Neural progenitor cell (in vitro differentiated cells): ENCODE measurements around the gene UTP3. TPM values are rescaled to one million over a fixed set of nuclear protein-coding genes. Genes with fewer than 3 reads are reported as not detected.
A peak's percentile ranks its signal among the peaks of the same experiment; 100 is the strongest.
"Not testable (repeated sequence)": the region's sequence is repeated elsewhere in the genome, so short reads cannot be mapped to it uniquely, and the experiment has no call there.

Experiments
- DNase-seq: peaks from one replicate; pipeline ENCODE4 v3.0.0-alpha.2; 2016; ENCODE audit warnings: low spot score
- H2AFZ ChIP-seq: fragments of 200-600 bp; sonication (generic); replicated peaks from 2 replicates; pipeline ENCODE4 v1.6.1; 2016; ENCODE audit warnings: antibody characterized with exemption
- H3F3A ChIP-seq: fragments of 200-600 bp; sonication (generic); 2 replicates; pipeline ENCODE4 v1.6.1; 2016; ENCODE audit warnings: antibody characterized with exemption, low read depth
- H3K27ac ChIP-seq: fragments of 200-600 bp; sonication (generic); 2 replicates; pipeline ENCODE4 v1.5.1; 2016; ENCODE audit warnings: mild to moderate bottlenecking
- H3K27me3 ChIP-seq: fragments of 200-600 bp; sonication (generic); 2 replicates; pipeline ENCODE4 v1.6.1; 2016; ENCODE audit warnings: mild to moderate bottlenecking, moderate library complexity
- H3K36me3 ChIP-seq: fragments of 200-600 bp; sonication (generic); 2 replicates; pipeline ENCODE4 v1.5.1; 2016
- H3K4me1 ChIP-seq: fragments of 200-600 bp; sonication (generic); 2 replicates; pipeline ENCODE4 v1.6.1; 2016; ENCODE audit warnings: mixed run types
- H3K4me2 ChIP-seq: fragments of 200-600 bp; sonication (generic); 2 replicates; pipeline ENCODE4 v1.6.1; 2016
- H3K4me3 ChIP-seq: fragments of 200-600 bp; sonication (generic); 2 replicates; pipeline ENCODE4 v1.5.1; 2016
- H3K79me2 ChIP-seq: fragments of 200-600 bp; sonication (generic); 2 replicates; pipeline ENCODE4 v1.6.1; 2016; ENCODE audit warnings: low read depth
- H3K9ac ChIP-seq: fragments of 200-600 bp; sonication (generic); 2 replicates; pipeline ENCODE4 v1.6.1; 2016
- H3K9me3 ChIP-seq: fragments of 200-600 bp; sonication (generic); 2 replicates; pipeline ENCODE4 v1.5.1; 2016; ENCODE audit warnings: low read depth
- H4K20me1 ChIP-seq: fragments of 200-600 bp; sonication (generic); 2 replicates; pipeline ENCODE4 v1.6.1; 2016; ENCODE audit warnings: low read depth
- H3K27ac Mint-ChIP-seq: 3 replicates; pipeline ENCODE4 v1.8.0; 2021; ENCODE audit warnings: mixed read lengths
- H3K27me3 Mint-ChIP-seq: 2 replicates; pipeline ENCODE4 v1.8.0; 2022; ENCODE audit warnings: low read depth, mild to moderate bottlenecking, inconsistent platforms, moderate library complexity, mixed read lengths; ENCODE audit not compliant: insufficient read depth
- H3K36me3 Mint-ChIP-seq: 3 replicates; pipeline ENCODE4 v1.8.0; 2021; ENCODE audit warnings: mixed read lengths
- H3K4me1 Mint-ChIP-seq: 3 replicates; pipeline ENCODE4 v1.8.0; 2021; ENCODE audit warnings: mixed read lengths
- H3K4me3 Mint-ChIP-seq: 3 replicates; pipeline ENCODE4 v1.8.0; 2021; ENCODE audit warnings: mild to moderate bottlenecking, moderate library complexity, mixed read lengths
- H3K9me3 Mint-ChIP-seq: 3 replicates; pipeline ENCODE4 v1.8.0; 2020; ENCODE audit warnings: mixed read lengths
- CTCF ChIP-seq: fragments of 200-600 bp; sonication (generic); IDR thresholded peaks from 2 replicates; pipeline ENCODE4 v1.5.1; 2017; ENCODE audit warnings: antibody characterized with exemption, mild to moderate bottlenecking
- EZH2 ChIP-seq: fragments of 200-600 bp; sonication (generic); IDR thresholded peaks from 2 replicates; pipeline ENCODE4 v1.6.1; 2017; ENCODE audit warnings: antibody characterized with exemption, mild to moderate bottlenecking, moderate library complexity
- EZH2phosphoT487 ChIP-seq: fragments of 200-600 bp; sonication (generic); IDR thresholded peaks from 2 replicates; pipeline ENCODE4 v1.6.1; 2017; ENCODE audit warnings: antibody characterized with exemption
- total RNA-seq: library from RNA; depleted of rRNA; stranded (reverse); fragments of >200 nt; gene quantifications from 2 replicates; pipeline ENCODE4 v1.2.3, GENCODE V29; 2015; ENCODE audit warnings: low replicate concordance

The UTP3 gene
- total RNA-seq, 1 donor from 2014 or later: 19.8 TPM

- Histone ChIP-seq H3K4me1 (peaks cover 17% of the 10 kb centered on the region), H3K27me3 (peaks cover 5% of the 10 kb centered on the region), H3F3A (peaks cover 19% of the 10 kb centered on the region), H3K9ac (peak overlapping the region; percentile 66), H2AFZ (peak overlapping the region; percentile 68), H3K79me2 (peaks cover 40% of the 10 kb centered on the region), H4K20me1 (peaks cover 18% of the 10 kb centered on the region), H3K36me3 (no peaks in the 10 kb centered on the region), H3K27ac (peak overlapping the region; percentile 81), H3K9me3 (no peaks in the 10 kb centered on the region), H3K4me2 (peak overlapping the region; percentile 92), H3K4me3 (peak overlapping the region; percentile 90)
- Mint-ChIP-seq H3K4me3 (peak overlapping the region; percentile 98), H3K36me3 (peaks cover 3% of the 10 kb centered on the region), H3K27ac (peak overlapping the region; percentile 99), H3K27me3 (peaks cover 5% of the 10 kb centered on the region), H3K9me3 (no peaks in the 10 kb centered on the region), H3K4me1 (peaks cover 32% of the 10 kb centered on the region)
- TF ChIP-seq EZH2 (no peak), EZH2phosphoT487 (no peak), CTCF (no peak)
- DNase-seq: no peak
Observed at GRCh38 chr4:70687392-70687791, 940 bp upstream of the UTP3 start.

GRCh38 chr4:70688795-70689231, 481 bp downstream of the UTP3 start:
- Histone ChIP-seq H3K27ac (peak overlapping the region; percentile 81), H3K4me2 (peak overlapping the region; percentile 92), H3F3A (peaks cover 19% of the 10 kb centered on the region), H3K4me1 (peaks cover 17% of the 10 kb centered on the region), H3K9me3 (no peaks in the 10 kb centered on the region), H3K9ac (peak overlapping the region; percentile 63), H4K20me1 (peaks cover 18% of the 10 kb centered on the region), H3K79me2 (peaks cover 45% of the 10 kb centered on the region), H2AFZ (peak overlapping the region; percentile 68), H3K4me3 (peak overlapping the region; percentile 90), H3K27me3 (peaks cover 5% of the 10 kb centered on the region), H3K36me3 (no peaks in the 10 kb centered on the region)
- Mint-ChIP-seq H3K36me3 (peaks cover 3% of the 10 kb centered on the region), H3K4me1 (peaks cover 32% of the 10 kb centered on the region), H3K27ac (peak overlapping the region; percentile 99), H3K9me3 (no peaks in the 10 kb centered on the region), H3K4me3 (peak overlapping the region; percentile 98), H3K27me3 (peaks cover 5% of the 10 kb centered on the region)
- DNase-seq: peak; percentile 17
- TF ChIP-seq EZH2 (no peak), CTCF (no peak), EZH2phosphoT487 (no peak)

GRCh38 chr4:70691661-70692060, 3.3 kb downstream of the UTP3 start:
- Histone ChIP-seq H3K4me1 (peaks cover 17% of the 10 kb centered on the region), H3K9me3 (no peaks in the 10 kb centered on the region), H4K20me1 (peaks cover 18% of the 10 kb centered on the region), H2AFZ (no peak overlapping the region), H3K4me2 (no peak overlapping the region), H3K9ac (no peak overlapping the region), H3K4me3 (no peak overlapping the region), H3K79me2 (peaks cover 45% of the 10 kb centered on the region), H3K27ac (no peak overlapping the region), H3K36me3 (no peaks in the 10 kb centered on the region), H3F3A (peaks cover 19% of the 10 kb centered on the region), H3K27me3 (no peaks in the 10 kb centered on the region)
- peaks cover 32% of the 10 kb centered on the region for H3K4me1 Mint-ChIP-seq
- H3K27ac Mint-ChIP-seq: no peak overlapping the region
- no peaks in the 10 kb centered on the region for H3K9me3 Mint-ChIP-seq
- no peak for TF ChIP-seq EZH2
- TF ChIP-seq CTCF: no peak
- TF ChIP-seq EZH2phosphoT487: no peak
- DNase-seq: no peak
- H3K27me3 Mint-ChIP-seq: peaks cover 5% of the 10 kb centered on the region
- no peak overlapping the region for H3K4me3 Mint-ChIP-seq
- peaks cover 3% of the 10 kb centered on the region for H3K36me3 Mint-ChIP-seq

GRCh38 chr4:70694633-70695032, 6.3 kb downstream of the UTP3 start:
- DNase-seq, H3K27me3 Mint-ChIP-seq, H3K36me3 Mint-ChIP-seq, H3K4me3 Mint-ChIP-seq, H3K9me3 Mint-ChIP-seq, H3K27ac Mint-ChIP-seq, H3K4me3 ChIP-seq, H3F3A ChIP-seq, H3K9me3 ChIP-seq, H3K27me3 ChIP-seq, H3K4me2 ChIP-seq, H3K36me3 ChIP-seq, H2AFZ ChIP-seq, H3K9ac ChIP-seq, H3K27ac ChIP-seq: not testable (repeated sequence)
- H4K20me1 ChIP-seq: peaks cover 11% of the 10 kb centered on the region
- H3K4me1 ChIP-seq: peaks cover 11% of the 10 kb centered on the region
- H3K79me2 ChIP-seq: peaks cover 32% of the 10 kb centered on the region
- H3K4me1 Mint-ChIP-seq: peaks cover 12% of the 10 kb centered on the region

- H3K36me3 Mint-ChIP-seq, DNase-seq, H3K36me3 ChIP-seq, H3K27me3 ChIP-seq, H3K9me3 Mint-ChIP-seq, H3F3A ChIP-seq, H3K4me1 Mint-ChIP-seq, H3K27ac ChIP-seq, H3K9ac ChIP-seq, H3K27me3 Mint-ChIP-seq, H3K4me3 ChIP-seq, H3K79me2 ChIP-seq, H3K27ac Mint-ChIP-seq, H4K20me1 ChIP-seq, H2AFZ ChIP-seq, H3K4me1 ChIP-seq, H3K4me2 ChIP-seq, H3K9me3 ChIP-seq, H3K4me3 Mint-ChIP-seq: not testable (repeated sequence)
Observed at GRCh38 chr4:70698435-70698834, 10.1 kb downstream of the UTP3 start.
